MM.1S (cell line): ENCODE measurements around the gene DNAJB6.

Experiments used
- CTCF ChIP-seq: fragments of 300-600 bp; sonication (generic); IDR thresholded peaks from 2 replicates; pipeline ENCODE4 v1.5.1; 2016; ENCODE audit warnings: antibody characterized with exemption, low read length, mixed read lengths
- EZH2 ChIP-seq: fragments of 300-600 bp; sonication (generic); optimal IDR thresholded peaks from 2 replicates; pipeline ENCODE3; 2017; ENCODE audit warnings: low read depth, mild to moderate bottlenecking, antibody characterized with exemption, low read length, mixed read lengths

- TF ChIP-seq CTCF (no peak), EZH2 (no peak)
Measured at GRCh38 chr7:157337316-157338149, 729 bp downstream of the DNAJB6 start.
